ENCODE results near the gene FJX1.

Gene FJX1

GRCh38 chr11:35606206-35606605, 12.1 kb upstream of the FJX1 start:
- no peak for DNase-seq (ENCODE audit: low read depth in 1 of 2, low spot score in 1 of 2)

DNA sequence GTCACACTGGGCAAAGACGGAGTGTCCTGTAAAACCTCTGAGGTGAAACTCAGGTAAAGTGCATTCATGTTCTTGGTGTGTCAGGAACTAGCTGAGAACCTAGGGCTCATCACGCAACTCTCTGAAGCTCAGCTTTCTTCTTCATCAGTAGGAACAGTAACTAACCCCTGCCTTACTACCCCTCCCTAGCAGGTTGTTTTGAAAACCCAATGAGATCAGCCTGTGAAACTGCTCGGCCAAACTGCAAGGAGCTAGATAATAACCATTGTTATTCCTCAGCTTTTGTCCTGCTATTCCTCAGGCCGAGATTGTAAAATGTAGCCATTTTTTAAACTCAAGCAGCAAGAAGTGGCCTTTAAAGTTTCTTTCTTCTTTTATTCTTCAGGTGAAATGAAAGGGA, 9.8 kb upstream of the FJX1 start:
- DNase-seq (ENCODE audit: low read depth in 1 of 2, low spot score in 1 of 2) = no peak

DNA sequence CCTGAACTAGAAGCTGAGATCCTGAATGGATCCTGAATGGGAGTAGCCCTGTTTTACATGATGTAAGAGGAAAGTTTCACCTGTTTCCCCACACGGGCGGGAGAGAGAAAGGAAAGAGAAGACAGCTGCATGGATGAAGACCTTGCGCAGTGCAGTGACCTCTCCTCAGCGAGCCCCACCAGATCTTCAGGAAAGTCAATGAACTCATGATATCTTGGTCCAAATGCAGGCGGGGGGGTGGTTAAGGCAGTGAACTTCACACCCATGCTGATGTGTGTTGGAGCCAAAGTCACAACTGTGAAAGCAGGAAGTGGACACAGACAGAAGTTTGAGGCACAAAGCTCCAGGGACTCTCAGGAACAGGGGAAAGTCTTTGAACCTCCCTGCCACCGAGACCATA, 8.6 kb upstream of the FJX1 start:
- no peak for DNase-seq (ENCODE audit: low read depth in 1 of 2, low spot score in 1 of 2)

GRCh38 chr11:35610631-35611030, 7.6 kb upstream of the FJX1 start:
- no peak for DNase-seq (ENCODE audit: low read depth in 1 of 2, low spot score in 1 of 2)

DNA sequence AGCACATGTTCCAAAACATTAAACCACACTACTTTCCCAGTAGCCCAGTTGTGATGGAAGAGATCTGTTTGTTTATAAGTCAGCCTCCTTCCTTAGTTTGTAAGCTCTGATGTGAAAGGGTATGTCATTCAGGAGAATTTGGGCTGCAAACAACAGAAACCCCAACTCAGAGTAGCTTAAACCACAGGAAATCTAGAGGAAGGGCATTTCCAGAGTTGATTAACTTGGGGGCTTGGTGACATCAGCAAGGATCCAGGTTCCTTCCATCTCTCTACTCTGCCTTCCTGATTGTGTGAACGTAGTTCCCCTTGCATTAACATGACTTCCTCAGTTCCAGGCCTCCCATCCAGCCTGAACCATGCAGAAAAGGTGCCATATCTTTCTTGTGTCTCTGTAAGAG, 6.5 kb upstream of the FJX1 start:
- DNase-seq (ENCODE audit: low read depth in 1 of 2, low spot score in 1 of 2) = no peak

DNA sequence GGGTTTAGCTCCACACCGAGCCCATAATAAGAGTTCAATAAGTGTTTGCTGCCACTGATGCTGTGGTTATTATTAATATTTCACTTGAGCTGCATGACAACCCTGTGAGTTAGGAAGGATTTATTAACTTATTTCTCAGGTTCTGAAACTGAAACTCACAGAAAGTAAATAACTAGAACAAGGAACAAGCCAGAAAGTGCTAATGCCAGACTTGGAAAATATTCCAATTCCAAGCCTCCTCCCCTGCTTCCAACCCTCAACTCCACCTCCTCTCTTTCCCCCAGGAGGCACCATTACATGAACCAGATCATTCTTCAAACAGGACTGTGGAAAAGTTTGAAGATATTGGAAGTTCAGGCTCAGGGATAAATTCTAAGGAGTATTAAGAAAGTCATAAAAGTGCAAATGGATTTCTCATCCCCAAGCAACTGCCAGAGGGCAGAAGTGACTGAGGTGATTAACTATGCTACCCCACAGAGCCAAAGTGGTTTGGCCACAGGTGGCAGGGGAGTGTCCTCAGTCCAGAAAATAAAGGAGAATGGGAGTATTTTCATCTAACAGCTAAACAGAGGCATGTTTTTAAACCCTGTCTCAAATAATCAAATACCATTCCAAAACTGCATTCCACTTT, 3.2 kb upstream of the FJX1 start:
- no peak for DNase-seq (ENCODE audit: low read depth in 1 of 2, low spot score in 1 of 2)

DNA sequence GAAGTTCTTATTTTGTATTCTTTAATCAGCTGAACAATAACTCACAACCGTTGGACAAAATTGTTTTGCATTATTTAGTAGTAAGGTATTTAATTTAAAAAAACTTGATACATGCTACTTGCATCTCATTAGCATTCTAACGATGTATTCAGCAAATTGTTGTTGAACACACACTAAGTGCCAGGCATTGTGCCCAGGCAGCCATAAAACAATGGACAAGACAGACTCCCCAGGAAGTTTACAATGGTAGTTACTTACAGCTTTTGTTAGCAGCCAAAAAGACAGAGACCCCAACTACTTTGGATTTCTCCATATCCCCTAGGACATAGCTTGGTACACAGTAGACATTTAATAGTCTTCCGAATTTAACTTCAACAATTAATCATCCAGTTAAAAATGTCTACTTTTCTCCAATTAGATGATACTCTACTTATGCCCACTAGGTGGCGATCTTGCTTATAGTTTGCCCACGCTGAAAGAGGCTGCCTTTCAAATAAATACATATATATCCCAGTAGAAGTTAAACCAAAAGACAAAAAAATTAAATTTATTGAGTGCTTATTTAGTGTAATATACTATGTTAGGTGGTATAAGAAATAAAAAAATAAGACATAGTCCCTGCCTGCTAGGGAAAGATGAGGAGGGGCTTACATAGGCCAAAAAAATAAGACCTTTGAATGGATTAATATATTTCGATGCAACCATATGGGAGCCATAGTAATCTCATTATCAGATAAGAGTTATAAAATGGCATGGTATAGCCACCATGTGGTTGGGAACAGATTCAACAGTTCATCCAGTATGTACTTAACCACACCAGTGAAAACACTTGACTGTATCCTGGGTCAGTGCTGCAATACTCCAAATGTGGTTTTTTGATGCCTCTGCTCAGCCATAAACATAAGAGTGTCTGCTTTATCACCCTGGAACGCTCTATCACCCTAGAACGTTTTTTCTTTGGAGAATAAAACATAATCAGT, 2.0 kb upstream of the FJX1 start:
- peak in 1 of 2 donors; percentile 22 for DNase-seq (ENCODE audit: low read depth in 1 of 2, low spot score in 1 of 2)

GRCh38 chr11:35617316-35617686, 959 bp upstream of the FJX1 start:
- DNase-seq (ENCODE audit: low read depth in 1 of 2, low spot score in 1 of 2) = no peak

- DNase-seq (ENCODE audit: low read depth in 1 of 2, low spot score in 1 of 2) = peak in 1 of 2 donors; percentile 3
Measured at GRCh38 chr11:35618497-35619115, 346 bp downstream of the FJX1 start.

GRCh38 chr11:35619116-35619854, 1.0 kb downstream of the FJX1 start:
- DNase-seq (ENCODE audit: low read depth in 1 of 2, low spot score in 1 of 2) = peak in 1 of 2 donors; percentile 1

DNA sequence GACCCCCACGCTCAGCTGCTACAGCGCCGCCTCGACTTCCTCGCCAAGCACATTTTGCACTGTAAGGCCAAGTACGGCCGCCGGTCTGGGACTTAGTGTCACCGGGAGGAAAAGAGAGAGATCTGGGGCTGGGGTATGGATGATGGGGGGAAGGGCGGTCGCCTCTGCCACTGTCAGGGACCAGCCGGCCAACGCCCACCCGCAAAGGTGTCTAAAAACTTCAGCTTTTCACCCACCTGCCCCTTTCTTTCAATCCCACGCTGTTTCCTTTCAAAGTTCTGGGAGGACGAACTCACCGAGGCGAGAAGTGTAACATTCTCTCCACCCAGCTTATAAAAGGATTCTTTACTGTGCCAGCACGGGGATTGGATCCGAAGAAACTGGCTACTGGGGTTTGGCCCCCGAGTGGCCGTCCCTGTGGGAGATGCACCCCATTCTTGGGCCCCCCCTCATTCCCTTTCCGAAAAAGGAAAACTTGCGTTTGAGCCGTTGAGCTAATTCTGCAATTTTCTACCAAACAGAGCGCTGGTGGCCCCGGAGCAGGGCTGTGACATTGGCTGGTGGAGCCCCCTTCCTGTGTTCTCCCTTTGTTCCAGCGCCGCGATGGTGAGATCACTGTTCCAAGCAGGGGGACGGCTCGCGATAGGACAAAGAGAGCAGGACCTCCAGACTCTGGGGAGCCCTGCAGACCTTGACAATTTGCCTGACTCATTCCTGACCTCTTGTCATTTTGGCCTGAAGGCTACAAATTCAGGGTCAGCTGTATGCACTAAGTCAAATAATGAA, 1.8 kb downstream of the FJX1 start:
- DNase-seq (ENCODE audit: low read depth in 1 of 2, low spot score in 1 of 2) = no peak

GRCh38 chr11:35620795-35621194, 2.5 kb downstream of the FJX1 start:
- DNase-seq (ENCODE audit: low read depth in 1 of 2, low spot score in 1 of 2) = no peak

GRCh38 chr11:35621620-35622019, 3.4 kb downstream of the FJX1 start:
- DNase-seq (ENCODE audit: low read depth in 1 of 2, low spot score in 1 of 2) = no peak

- no peak for DNase-seq (ENCODE audit: low read depth in 1 of 2, low spot score in 1 of 2)
Measured at GRCh38 chr11:35622070-35622469, 3.8 kb downstream of the FJX1 start.

GRCh38 chr11:35623621-35624168, 5.4 kb downstream of the FJX1 start:
- no peak for DNase-seq (ENCODE audit: low read depth in 1 of 2, low spot score in 1 of 2)

DNA sequence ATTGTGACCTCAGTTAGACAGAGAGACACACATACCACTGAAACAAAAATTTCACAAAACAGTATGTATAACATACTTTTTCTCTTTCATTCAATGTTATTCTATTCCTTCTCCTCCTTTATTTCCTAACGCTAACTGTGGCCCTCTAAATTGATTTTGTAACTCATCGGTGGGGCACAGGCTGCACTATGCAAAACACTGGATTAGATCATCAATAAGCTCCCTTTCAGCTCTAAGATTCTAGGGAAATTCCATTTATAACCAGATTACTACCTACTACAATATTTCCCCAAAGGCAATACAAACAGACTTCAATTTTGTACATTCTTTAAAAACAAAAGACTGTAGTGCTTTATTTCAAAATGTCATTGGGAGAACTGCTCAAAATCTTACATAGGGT, 6.1 kb downstream of the FJX1 start:
- no peak for DNase-seq (ENCODE audit: low read depth in 1 of 2, low spot score in 1 of 2)

GRCh38 chr11:35624781-35625180, 6.5 kb downstream of the FJX1 start:
- no peak for DNase-seq (ENCODE audit: low read depth in 1 of 2, low spot score in 1 of 2)

DNA sequence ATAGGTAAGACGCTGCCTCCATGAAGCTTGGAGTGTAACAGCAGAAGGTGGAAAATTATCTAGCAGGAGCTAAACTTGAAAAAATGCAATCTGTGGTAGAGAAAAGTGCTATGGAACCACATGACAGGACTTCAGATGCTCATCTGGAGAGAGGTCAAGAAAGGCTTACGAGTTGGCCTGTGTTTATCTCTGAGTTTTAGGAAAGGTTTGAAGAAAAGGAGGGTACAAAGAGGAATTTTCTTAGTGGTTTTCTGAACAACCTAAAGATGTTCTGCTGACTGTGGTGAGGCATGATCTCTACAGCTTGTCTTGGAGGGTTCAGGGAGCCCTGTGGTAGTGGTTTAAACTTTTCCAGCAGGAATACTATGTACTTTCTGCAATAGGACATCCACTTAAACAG, 8.2 kb downstream of the FJX1 start:
- DNase-seq (ENCODE audit: low read depth in 1 of 2, low spot score in 1 of 2) = no peak

GRCh38 chr11:35629511-35629910, 11.3 kb downstream of the FJX1 start:
- no peak for DNase-seq (ENCODE audit: low read depth in 1 of 2, low spot score in 1 of 2)

DNA sequence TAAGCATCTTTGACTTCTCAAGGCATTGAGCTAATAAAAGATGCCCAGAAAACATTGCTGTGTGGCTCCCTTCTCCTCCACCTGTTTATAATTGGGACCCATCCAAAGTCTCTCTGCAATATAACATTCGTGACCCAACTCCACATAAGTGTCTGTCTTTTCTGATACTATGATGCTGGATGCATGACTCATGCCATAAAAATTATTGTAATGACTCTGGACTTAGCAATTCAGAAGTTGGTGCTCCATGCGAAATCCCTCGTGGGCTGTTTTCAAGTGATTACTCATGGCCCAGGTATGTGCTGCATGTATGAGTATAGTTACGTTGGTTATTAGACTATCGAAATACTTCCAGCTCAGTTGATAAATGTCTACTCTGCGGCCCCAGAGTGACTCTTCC, 11.7 kb downstream of the FJX1 start:
- no peak for DNase-seq (ENCODE audit: low read depth in 1 of 2, low spot score in 1 of 2)
